ENCODE data around the gene ZBTB8A. TPM values are rescaled to one million over a fixed set of nuclear protein-coding genes. Genes with fewer than 3 reads are reported as not detected.

ZBTB8A gene
- total and polyA plus RNA-seq, 4 donors: 0.93 to 3.3 (median 1.3) TPM

GRCh38 chr1:32489774-32490454 lies 49.3 kb upstream of the ZBTB8A start:
- 93% methylated on average over 3 of the region's 3 CpGs for WGBS
- no peak overlapping the region for H3K27ac ChIP-seq (ENCODE audit: low read depth in 1 of 2, low read length in 2 of 2)

GRCh38 chr1:32491386-32491785 lies 47.8 kb upstream of the ZBTB8A start:
- Histone ChIP-seq H3K36me3 (ENCODE audit: control insufficient read depth in 4 of 4, insufficient read depth in 3 of 4, low read depth in 1 of 4, low read length in 3 of 4) (no peaks in the 10 kb centered on the region), H3K4me3 (ENCODE audit: low read depth in 1 of 3, low read length in 3 of 3) (no peak overlapping the region), H3K9ac (ENCODE audit: low read depth in 1 of 2, low read length in 2 of 2) (no peak overlapping the region), H3K9me3 (ENCODE audit: control insufficient read depth in 4 of 4, low read length in 3 of 4) (no peaks in the 10 kb centered on the region), H3K27me3 (ENCODE audit: control insufficient read depth in 4 of 4, insufficient read depth in 4 of 4, low read length in 3 of 4) (no peaks in the 10 kb centered on the region), H3K27ac (ENCODE audit: low read depth in 1 of 2, low read length in 2 of 2) (no peak overlapping the region), H3K4me1 (ENCODE audit: control insufficient read depth in 4 of 4, insufficient read depth in 4 of 4, low read length in 3 of 4) (no peaks in the 10 kb centered on the region)
- WGBS: 97% methylated on average over 2 of the region's 2 CpGs
- no peak for DNase-seq (ENCODE audit: low spot score)
- TF ChIP-seq EGR1 (IDR thresholded peaks at IDR 0.05; ENCODE audit: low read depth in 2 of 2) (no peak), HNF4A (conservative IDR thresholded peaks at IDR 0.05) (no peak), HNF4G (IDR thresholded peaks at IDR 0.05) (no peak), NR2F2 (IDR thresholded peaks at IDR 0.05) (no peak), CTCF (IDR thresholded peaks at IDR 0.05; ENCODE audit: low read depth, low read length, missing input control) (no peak), REST (IDR thresholded peaks at IDR 0.05) (no peak), FOXA1 (IDR thresholded peaks at IDR 0.05) (no peak), GABPA (IDR thresholded peaks at IDR 0.05 in 1 of 2, conservative IDR thresholded peaks at IDR 0.05 in 1 of 2) (no peak), RAD21 (IDR thresholded peaks at IDR 0.05) (no peak), RXRA (IDR thresholded peaks at IDR 0.05) (no peak), FOXA2 (IDR thresholded peaks at IDR 0.05) (no peak), YY1 (IDR thresholded peaks at IDR 0.05) (no peak), ATF3 (IDR thresholded peaks at IDR 0.05) (no peak), SP1 (IDR thresholded peaks at IDR 0.05) (no peak), JUND (IDR thresholded peaks at IDR 0.05) (no peak)

More at GRCh38 chr1:32489774-32490454, 49.3 kb upstream of the ZBTB8A start:
- Histone ChIP-seq H3K27me3 (ENCODE audit: control insufficient read depth in 4 of 4, insufficient read depth in 4 of 4, low read length in 3 of 4) (no peaks in the 10 kb centered on the region), H3K9me3 (ENCODE audit: control insufficient read depth in 4 of 4, low read length in 3 of 4) (no peaks in the 10 kb centered on the region), H3K4me1 (ENCODE audit: control insufficient read depth in 4 of 4, insufficient read depth in 4 of 4, low read length in 3 of 4) (no peaks in the 10 kb centered on the region), H3K36me3 (ENCODE audit: control insufficient read depth in 4 of 4, insufficient read depth in 3 of 4, low read depth in 1 of 4, low read length in 3 of 4) (no peaks in the 10 kb centered on the region), H3K4me3 (ENCODE audit: low read depth in 1 of 3, low read length in 3 of 3) (no peak overlapping the region), H3K9ac (ENCODE audit: low read depth in 1 of 2, low read length in 2 of 2) (no peak overlapping the region)
- TF ChIP-seq CTCF (IDR thresholded peaks at IDR 0.05; ENCODE audit: low read depth, low read length, missing input control) (no peak), ZBTB33 (IDR thresholded peaks at IDR 0.05) (no peak), FOXA1 (IDR thresholded peaks at IDR 0.05) (no peak), RAD21 (IDR thresholded peaks at IDR 0.05) (no peak), TAF1 (conservative IDR thresholded peaks at IDR 0.05) (no peak), NR2F2 (IDR thresholded peaks at IDR 0.05) (no peak), HNF4G (IDR thresholded peaks at IDR 0.05) (no peak), SP1 (IDR thresholded peaks at IDR 0.05) (no peak), FOXA2 (IDR thresholded peaks at IDR 0.05) (no peak), RXRA (IDR thresholded peaks at IDR 0.05) (no peak)
- no peak for DNase-seq (ENCODE audit: low spot score)
